Left ventricle myocardium inferior (tissue), 1 donor: ENCODE measurements around the gene GNAI1. TPM values are rescaled to one million over a fixed set of nuclear protein-coding genes. Genes with fewer than 3 reads are reported as not detected.

Experiments used
- DNase-seq: peaks from one replicate; pipeline ENCODE4 v3.0.0-alpha.2; 2020
- H3K27ac ChIP-seq: fragments of 200-600 bp; replicated peaks from 2 replicates; pipeline ENCODE4 v1.8.0; 2021
- H3K27me3 ChIP-seq: fragments of 200-600 bp; 2 replicates; pipeline ENCODE4 v1.8.0; 2021; ENCODE audit warnings: low read depth
- H3K36me3 ChIP-seq: fragments of 200-600 bp; 2 replicates; pipeline ENCODE4 v1.8.0; 2021
- H3K4me1 ChIP-seq: fragments of 200-600 bp; 2 replicates; pipeline ENCODE4 v1.8.0; 2021
- H3K4me3 ChIP-seq: fragments of 200-600 bp; 2 replicates; pipeline ENCODE4 v1.8.0; 2021; ENCODE audit warnings: mild to moderate bottlenecking, moderate library complexity
- H3K9me3 ChIP-seq: fragments of 200-600 bp; replicated peaks from 2 replicates; pipeline ENCODE4 v1.8.0; 2021
- intact Hi-C: fragments of 100-400 bp; cut with micrococcal nuclease; formaldehyde crosslinking; loops from one replicate; pipeline ENCODE4 v1.11.0; 2022
- total RNA-seq: library from RNA; stranded (reverse); fragmentation: NEBNext Ultra II Directional; extraction: Animal tissue kit (Norgen Biotek cat#: 25700); gene quantifications from one replicate; pipeline ENCODE4 v1.2.1, GENCODE V29; 2021
- TF ChIP-seq, protein P1 (sequence below): fragments of 200-600 bp; IDR thresholded peaks from 2 replicates; pipeline ENCODE4 v1.8.0; 2021; ENCODE audit warnings: antibody characterized with exemption, mild to moderate bottlenecking, borderline replicate concordance
- donor health status: DM: no; HTN: yes; CAD: no; lungs with severe emphysema.

GNAI1 gene
- total RNA-seq, 1 donor from 2014 or later = 14.5 TPM

GRCh38 chr7:80186721-80187120, 52.1 kb downstream of the GNAI1 start:
- Histone ChIP-seq H3K36me3 (no peaks in the 10 kb centered on the region), H3K9me3 (no peaks in the 10 kb centered on the region), H3K27ac (peak overlapping the region; percentile 5), H3K4me1 (peaks cover 23% of the 10 kb centered on the region), H3K4me3 (no peak overlapping the region), H3K27me3 (no peaks in the 10 kb centered on the region)
- intact Hi-C loops = no loop called here
- no peak for DNase-seq
- TF ChIP-seq, protein P1, sequence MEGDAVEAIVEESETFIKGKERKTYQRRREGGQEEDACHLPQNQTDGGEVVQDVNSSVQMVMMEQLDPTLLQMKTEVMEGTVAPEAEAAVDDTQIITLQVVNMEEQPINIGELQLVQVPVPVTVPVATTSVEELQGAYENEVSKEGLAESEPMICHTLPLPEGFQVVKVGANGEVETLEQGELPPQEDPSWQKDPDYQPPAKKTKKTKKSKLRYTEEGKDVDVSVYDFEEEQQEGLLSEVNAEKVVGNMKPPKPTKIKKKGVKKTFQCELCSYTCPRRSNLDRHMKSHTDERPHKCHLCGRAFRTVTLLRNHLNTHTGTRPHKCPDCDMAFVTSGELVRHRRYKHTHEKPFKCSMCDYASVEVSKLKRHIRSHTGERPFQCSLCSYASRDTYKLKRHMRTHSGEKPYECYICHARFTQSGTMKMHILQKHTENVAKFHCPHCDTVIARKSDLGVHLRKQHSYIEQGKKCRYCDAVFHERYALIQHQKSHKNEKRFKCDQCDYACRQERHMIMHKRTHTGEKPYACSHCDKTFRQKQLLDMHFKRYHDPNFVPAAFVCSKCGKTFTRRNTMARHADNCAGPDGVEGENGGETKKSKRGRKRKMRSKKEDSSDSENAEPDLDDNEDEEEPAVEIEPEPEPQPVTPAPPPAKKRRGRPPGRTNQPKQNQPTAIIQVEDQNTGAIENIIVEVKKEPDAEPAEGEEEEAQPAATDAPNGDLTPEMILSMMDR = no peak

GRCh38 chr7:80187279-80187678, 52.6 kb downstream of the GNAI1 start:
- TF ChIP-seq, protein P1 = no peak
- no peaks in the 10 kb centered on the region for H3K9me3 ChIP-seq
- H3K4me3 ChIP-seq = no peak overlapping the region
- peaks cover 23% of the 10 kb centered on the region for H3K4me1 ChIP-seq
- intact Hi-C loops = no loop called here
- no peak overlapping the region for H3K27ac ChIP-seq
- no peaks in the 10 kb centered on the region for H3K27me3 ChIP-seq
- no peaks in the 10 kb centered on the region for H3K36me3 ChIP-seq
- no peak for DNase-seq

DNA sequence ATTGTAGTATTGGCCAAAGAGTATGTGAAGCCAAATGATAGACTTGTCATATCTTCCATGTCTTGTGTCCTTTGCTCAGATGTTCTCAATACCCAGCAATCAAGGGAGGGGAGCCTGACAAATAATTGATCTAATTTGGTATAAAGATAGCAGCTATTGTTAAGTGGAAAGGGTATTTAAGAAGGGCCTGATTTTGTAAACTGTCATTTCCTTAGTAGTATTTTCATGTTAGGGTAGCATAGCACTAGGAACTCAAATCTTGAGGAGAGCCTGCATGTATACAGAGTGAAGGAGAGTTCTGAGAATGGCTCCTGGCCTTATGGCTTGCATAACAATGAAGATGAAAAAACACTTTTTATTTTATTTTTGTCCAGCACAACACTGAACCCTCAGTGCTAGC, 53.1 kb downstream of the GNAI1 start:
- Histone ChIP-seq H3K27me3 (no peaks in the 10 kb centered on the region), H3K4me1 (peaks cover 23% of the 10 kb centered on the region), H3K9me3 (no peaks in the 10 kb centered on the region), H3K36me3 (no peaks in the 10 kb centered on the region), H3K27ac (no peak overlapping the region), H3K4me3 (no peak overlapping the region)
- intact Hi-C loops = no loop called here
- TF ChIP-seq, protein P1 = no peak
- DNase-seq = no peak

- H3K27ac ChIP-seq = peak overlapping the region; percentile 15
- no peaks in the 10 kb centered on the region for H3K36me3 ChIP-seq
- H3K9me3 ChIP-seq = no peaks in the 10 kb centered on the region
- no peaks in the 10 kb centered on the region for H3K27me3 ChIP-seq
- intact Hi-C loops = no loop called here
- DNase-seq = no peak
- H3K4me3 ChIP-seq = no peak overlapping the region
- H3K4me1 ChIP-seq = peaks cover 22% of the 10 kb centered on the region
- TF ChIP-seq, protein P1 = no peak
Measured at GRCh38 chr7:80189638-80190037, 55.0 kb downstream of the GNAI1 start.

DNA sequence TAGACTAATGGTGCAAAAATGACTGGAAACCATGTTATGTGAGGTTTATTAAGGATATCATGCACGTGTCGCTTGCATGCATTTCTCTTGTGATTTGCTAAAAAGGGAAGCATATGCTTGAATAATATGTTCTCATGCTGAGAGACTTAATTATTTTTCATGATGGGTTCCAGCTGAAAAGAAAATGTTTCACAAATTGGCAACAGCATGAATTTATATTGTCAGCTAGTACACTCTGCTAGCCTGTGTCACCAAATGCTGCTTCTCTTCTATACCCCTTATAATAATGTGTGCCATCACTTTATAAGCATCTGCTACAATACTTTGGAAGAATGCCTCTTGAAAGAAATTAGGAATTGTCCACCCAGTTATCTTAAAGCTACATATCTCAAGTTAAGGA, 63.0 kb downstream of the GNAI1 start:
- no peak for DNase-seq
- TF ChIP-seq, protein P1 = no peak
- intact Hi-C loops = no loop called here
- Histone ChIP-seq H3K4me3 (no peak overlapping the region), H3K27ac (peak overlapping the region; percentile 10), H3K4me1 (no peaks in the 10 kb centered on the region), H3K36me3 (peaks cover 20% of the 10 kb centered on the region), H3K27me3 (no peaks in the 10 kb centered on the region), H3K9me3 (no peaks in the 10 kb centered on the region)

- Histone ChIP-seq H3K27me3 (no peaks in the 10 kb centered on the region), H3K36me3 (peaks cover 24% of the 10 kb centered on the region), H3K27ac (no peak overlapping the region), H3K4me3 (no peak overlapping the region), H3K9me3 (no peaks in the 10 kb centered on the region), H3K4me1 (no peaks in the 10 kb centered on the region)
- DNase-seq = no peak
- intact Hi-C loops = no loop called here
- TF ChIP-seq, protein P1 = no peak
Measured at GRCh38 chr7:80199051-80199450, 64.4 kb downstream of the GNAI1 start.
